HepG2 (cell line): Measurements from ENCODE around the gene FITM1. TPM values are rescaled to one million over a fixed set of nuclear protein-coding genes. Genes with fewer than 3 reads are reported as not detected.
A peak's percentile ranks its signal among the peaks of the same experiment; 100 is the strongest.

ENCODE experiments used
- ATF6 ChIP-seq: sonication (generic); formaldehyde crosslinking; conservative IDR thresholded peaks from 2 replicates; pipeline ENCODE4 v1.4.0; 2020; ENCODE audit warnings: missing genetic modification reagents
- FOXC1 ChIP-seq: sonication (generic); formaldehyde crosslinking; IDR thresholded peaks from 2 replicates; pipeline ENCODE4 v1.8.0; 2022; ENCODE audit warnings: mild to moderate bottlenecking, missing genetic modification reagents, borderline replicate concordance
- GLI4 ChIP-seq: sonication (generic); formaldehyde crosslinking; IDR thresholded peaks from 2 replicates; pipeline ENCODE4 v1.5.1; 2020; ENCODE audit warnings: missing genetic modification reagents, mild to moderate bottlenecking, moderate library complexity, borderline replicate concordance
- GMEB2 ChIP-seq: IDR thresholded peaks from 2 replicates; pipeline ENCODE4 v1.6.1; 2016; ENCODE audit warnings: missing biosample characterization, missing genetic modification reagents, low read depth
- GPN1 ChIP-seq: sonication (generic); formaldehyde crosslinking; IDR thresholded peaks from 2 replicates; pipeline ENCODE4 v1.5.1; 2020; ENCODE audit warnings: missing genetic modification reagents, borderline replicate concordance
- HNF4G ChIP-seq, 2 experiments: sonication (generic) in 1 of 2; formaldehyde crosslinking in 1 of 2; IDR thresholded peaks; 2 replicates each; pipeline versions ENCODE4 v1.4.0 to v1.6.1; 2011 to 2020; ENCODE audit warnings: borderline replicate concordance in 2 of 2, low read depth in 2 of 2, mild to moderate bottlenecking in 2 of 2, low read length in 1 of 2, missing genetic modification reagents in 1 of 2, moderate library complexity in 1 of 2
- NFE2L1 ChIP-seq: sonication (generic); formaldehyde crosslinking; IDR thresholded peaks from 2 replicates; pipeline ENCODE4 v1.4.0; 2020; ENCODE audit warnings: missing genetic modification reagents, mild to moderate bottlenecking, borderline replicate concordance
- NFIC ChIP-seq: IDR thresholded peaks from 2 replicates; pipeline ENCODE4 v1.6.1; 2012; ENCODE audit warnings: mild to moderate bottlenecking, low read length, inconsistent platforms
- ONECUT2 ChIP-seq: sonication (generic); formaldehyde crosslinking; IDR thresholded peaks from 2 replicates; pipeline ENCODE4 v1.4.0; 2020; ENCODE audit warnings: missing genetic modification reagents
- POLR2A ChIP-seq, 2 experiments: IDR thresholded peaks; 2 replicates each; pipeline ENCODE4 v1.6.1; 2011; ENCODE audit warnings: low read depth in 2 of 2, low read length in 2 of 2, mild to moderate bottlenecking in 1 of 2, moderate library complexity in 1 of 2; ENCODE audit not compliant: insufficient read depth in 1 of 2
- SIX4 ChIP-seq: sonication (generic); formaldehyde crosslinking; IDR thresholded peaks from 2 replicates; pipeline ENCODE4 v1.4.0; 2020; ENCODE audit warnings: missing genetic modification reagents
- TOPORS ChIP-seq: sonication (generic); formaldehyde crosslinking; IDR thresholded peaks from 2 replicates; pipeline ENCODE4 v1.8.0; 2023; ENCODE audit warnings: mild to moderate bottlenecking, missing genetic modification reagents
- ZBTB37 ChIP-seq: sonication (generic); formaldehyde crosslinking; IDR thresholded peaks from 2 replicates; pipeline ENCODE4 v1.4.0; 2020; ENCODE audit warnings: mild to moderate bottlenecking, missing genetic modification reagents
- ZBTB39 ChIP-seq: sonication (generic); formaldehyde crosslinking; IDR thresholded peaks from 2 replicates; pipeline ENCODE4 v1.5.0; 2020; ENCODE audit warnings: missing genetic modification reagents
- ZFY ChIP-seq: sonication (generic); formaldehyde crosslinking; IDR thresholded peaks from 2 replicates; pipeline ENCODE4 v1.4.0; 2020; ENCODE audit warnings: missing genetic modification reagents
- ZKSCAN8 ChIP-seq: IDR thresholded peaks from 2 replicates; pipeline ENCODE4 v1.6.1; 2016; ENCODE audit warnings: borderline replicate concordance, missing genetic modification reagents, missing compliant biosample characterization
- ZNF737 ChIP-seq: sonication (generic); formaldehyde crosslinking; IDR thresholded peaks from 2 replicates; pipeline ENCODE4 v1.5.0; 2020; ENCODE audit warnings: missing genetic modification reagents, mild to moderate bottlenecking, borderline replicate concordance
- ZNF75D ChIP-seq: sonication (generic); formaldehyde crosslinking; IDR thresholded peaks from 2 replicates; pipeline ENCODE4 v1.8.1; 2023; ENCODE audit warnings: missing genetic modification reagents, mild to moderate bottlenecking, borderline replicate concordance
- ZNF850 ChIP-seq: sonication (generic); formaldehyde crosslinking; conservative IDR thresholded peaks from 2 replicates; pipeline ENCODE4 v1.9.0; 2021; ENCODE audit warnings: mild to moderate bottlenecking, missing genetic modification reagents
- ZUFSP ChIP-seq: sonication (generic); formaldehyde crosslinking; IDR thresholded peaks from 2 replicates; pipeline ENCODE4 v1.9.0; 2021; ENCODE audit warnings: missing genetic modification reagents, mild to moderate bottlenecking, borderline replicate concordance
- polyA plus RNA-seq, 8 experiments: library from polyadenylated mRNA; depleted of rRNA in 3 of 8; stranded (reverse) in 7 of 8; unstranded in 1 of 8; fragments of >200 nt; fragmentation: Illumina TruSeq in 4 of 8; extraction: Trizol in 4 of 8; gene quantifications; 2 replicates each; pipeline versions ENCODE4 v1.2.1 to v1.2.3, GENCODE V29; 2011 to 2016; ENCODE audit warnings: low read depth in 4 of 8, missing spikeins in 1 of 8, mixed read lengths in 1 of 8; ENCODE audit not compliant: insufficient read depth in 1 of 8
- total RNA-seq, 5 experiments: library from RNA; depleted of rRNA; stranded (reverse); fragments of >200 nt; fragmentation: Illumina TruSeq; extraction: Trizol; gene quantifications; 2 replicates each; pipeline ENCODE4 v1.2.3, GENCODE V29; 2016; ENCODE audit warnings: low read depth in 1 of 5

The FITM1 gene
- total and polyA plus RNA-seq, 2 of the 13 experiments (the other 11 are each of a cell fraction or from before 2014, with no cell fraction given), result 2.7 to 5.8 TPM

- TF ChIP-seq SIX4 (CRISPR knock-in tag) (no peak), NFIC (no peak), ZFY (CRISPR knock-in tag) (peak; percentile 26; the same call in 1 of the 2 replicates), ZKSCAN8 (no peak), NFE2L1 (no peak), ZBTB37 (CRISPR knock-in tag) (no peak), ATF6 (no peak), ZNF75D (CRISPR knock-in tag) (no peak), GMEB2 (no peak), GLI4 (CRISPR knock-in tag) (no peak), FOXC1 (CRISPR knock-in tag) (no peak), GPN1 (CRISPR knock-in tag) (no peak), ZBTB39 (CRISPR knock-in tag) (no peak), POLR2A (IDR thresholded peaks at IDR 0.05; ENCODE audit: insufficient read depth in 1 of 2, low read depth in 2 of 2, low read length in 2 of 2) (0 out of 4 replicates have a peak, but pooled peaks of 1 of the 2 experiments have one; percentile 28), ZUFSP (CRISPR knock-in tag) (no peak), ONECUT2 (CRISPR knock-in tag) (no peak), ZNF737 (CRISPR knock-in tag) (no peak), TOPORS (CRISPR knock-in tag) (no peak), ZNF850 (CRISPR knock-in tag) (no peak), HNF4G (IDR thresholded peaks at IDR 0.05; ENCODE audit: borderline replicate concordance, low read depth, low read length) (no peak), HNF4G (CRISPR knock-in tag; IDR thresholded peaks at IDR 0.05; ENCODE audit: borderline replicate concordance, low read depth) (no peak)
Observed at GRCh38 chr14:24098927-24099813, 31.3 kb upstream of the FITM1 start (continued).
